ENCODE measurements around the gene MERTK.

GRCh38 chr2:112053917-112054846, 155.8 kb downstream of the MERTK start:
- TF ChIP-seq, protein P1, sequence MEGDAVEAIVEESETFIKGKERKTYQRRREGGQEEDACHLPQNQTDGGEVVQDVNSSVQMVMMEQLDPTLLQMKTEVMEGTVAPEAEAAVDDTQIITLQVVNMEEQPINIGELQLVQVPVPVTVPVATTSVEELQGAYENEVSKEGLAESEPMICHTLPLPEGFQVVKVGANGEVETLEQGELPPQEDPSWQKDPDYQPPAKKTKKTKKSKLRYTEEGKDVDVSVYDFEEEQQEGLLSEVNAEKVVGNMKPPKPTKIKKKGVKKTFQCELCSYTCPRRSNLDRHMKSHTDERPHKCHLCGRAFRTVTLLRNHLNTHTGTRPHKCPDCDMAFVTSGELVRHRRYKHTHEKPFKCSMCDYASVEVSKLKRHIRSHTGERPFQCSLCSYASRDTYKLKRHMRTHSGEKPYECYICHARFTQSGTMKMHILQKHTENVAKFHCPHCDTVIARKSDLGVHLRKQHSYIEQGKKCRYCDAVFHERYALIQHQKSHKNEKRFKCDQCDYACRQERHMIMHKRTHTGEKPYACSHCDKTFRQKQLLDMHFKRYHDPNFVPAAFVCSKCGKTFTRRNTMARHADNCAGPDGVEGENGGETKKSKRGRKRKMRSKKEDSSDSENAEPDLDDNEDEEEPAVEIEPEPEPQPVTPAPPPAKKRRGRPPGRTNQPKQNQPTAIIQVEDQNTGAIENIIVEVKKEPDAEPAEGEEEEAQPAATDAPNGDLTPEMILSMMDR (IDR thresholded peaks at IDR 0.05), result no peak
- TF ChIP-seq, protein P2, sequence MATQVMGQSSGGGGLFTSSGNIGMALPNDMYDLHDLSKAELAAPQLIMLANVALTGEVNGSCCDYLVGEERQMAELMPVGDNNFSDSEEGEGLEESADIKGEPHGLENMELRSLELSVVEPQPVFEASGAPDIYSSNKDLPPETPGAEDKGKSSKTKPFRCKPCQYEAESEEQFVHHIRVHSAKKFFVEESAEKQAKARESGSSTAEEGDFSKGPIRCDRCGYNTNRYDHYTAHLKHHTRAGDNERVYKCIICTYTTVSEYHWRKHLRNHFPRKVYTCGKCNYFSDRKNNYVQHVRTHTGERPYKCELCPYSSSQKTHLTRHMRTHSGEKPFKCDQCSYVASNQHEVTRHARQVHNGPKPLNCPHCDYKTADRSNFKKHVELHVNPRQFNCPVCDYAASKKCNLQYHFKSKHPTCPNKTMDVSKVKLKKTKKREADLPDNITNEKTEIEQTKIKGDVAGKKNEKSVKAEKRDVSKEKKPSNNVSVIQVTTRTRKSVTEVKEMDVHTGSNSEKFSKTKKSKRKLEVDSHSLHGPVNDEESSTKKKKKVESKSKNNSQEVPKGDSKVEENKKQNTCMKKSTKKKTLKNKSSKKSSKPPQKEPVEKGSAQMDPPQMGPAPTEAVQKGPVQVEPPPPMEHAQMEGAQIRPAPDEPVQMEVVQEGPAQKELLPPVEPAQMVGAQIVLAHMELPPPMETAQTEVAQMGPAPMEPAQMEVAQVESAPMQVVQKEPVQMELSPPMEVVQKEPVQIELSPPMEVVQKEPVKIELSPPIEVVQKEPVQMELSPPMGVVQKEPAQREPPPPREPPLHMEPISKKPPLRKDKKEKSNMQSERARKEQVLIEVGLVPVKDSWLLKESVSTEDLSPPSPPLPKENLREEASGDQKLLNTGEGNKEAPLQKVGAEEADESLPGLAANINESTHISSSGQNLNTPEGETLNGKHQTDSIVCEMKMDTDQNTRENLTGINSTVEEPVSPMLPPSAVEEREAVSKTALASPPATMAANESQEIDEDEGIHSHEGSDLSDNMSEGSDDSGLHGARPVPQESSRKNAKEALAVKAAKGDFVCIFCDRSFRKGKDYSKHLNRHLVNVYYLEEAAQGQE (IDR thresholded peaks at IDR 0.05; ENCODE audit: insufficient read depth in 1 of 2, low read depth in 2 of 2, low read length in 1 of 2), result no peak
- TF ChIP-seq SIN3A (IDR thresholded peaks at IDR 0.05; ENCODE audit: borderline replicate concordance, insufficient read depth, low read depth, low read length) (no peak), POLR2AphosphoS5 (IDR thresholded peaks at IDR 0.05; ENCODE audit: low read depth, low read length) (no peak), TCF7L2 (IDR thresholded peaks at IDR 0.05; ENCODE audit: low read depth, low read length) (no peak)
